ENCODE results near the gene MALRD1. TPM values are rescaled to one million over a fixed set of nuclear protein-coding genes. Genes with fewer than 3 reads are reported as not detected.

MALRD1 gene
- total RNA-seq, 2 donors from 2014 or later: 0.27 to 0.40 TPM

- H3K9ac ChIP-seq (ENCODE audit: low read depth in 2 of 2, low read length in 2 of 2): no peak overlapping the region
- no peaks in the 10 kb centered on the region for H3K36me3 ChIP-seq
- intact Hi-C loops (cut with DNase I): no loop called here
- H3K4me3 ChIP-seq: no peak overlapping the region
- no peaks in the 10 kb centered on the region for H3K4me1 ChIP-seq
- DNase-seq: no peak
- TF ChIP-seq CTCF (IDR thresholded peaks at IDR 0.05): no peak
- no peak overlapping the region for H3K27ac ChIP-seq
- no peaks in the 10 kb centered on the region for H3K27me3 ChIP-seq
- H3K9me3 ChIP-seq: no peaks in the 10 kb centered on the region
Measured at GRCh38 chr10:19570991-19571390, 522.4 kb downstream of the MALRD1 start.

GRCh38 chr10:19572056-19572455 lies 523.5 kb downstream of the MALRD1 start:
- Histone ChIP-seq H3K4me3 (no peak overlapping the region), H3K4me1 (no peaks in the 10 kb centered on the region), H3K9me3 (no peaks in the 10 kb centered on the region), H3K36me3 (no peaks in the 10 kb centered on the region), H3K27ac (no peak overlapping the region), H3K9ac (ENCODE audit: low read depth in 2 of 2, low read length in 2 of 2) (no peak overlapping the region), H3K27me3 (no peaks in the 10 kb centered on the region)
- no peak for TF ChIP-seq CTCF (IDR thresholded peaks at IDR 0.05)
- DNase-seq: no peak
- intact Hi-C loops (cut with DNase I): no loop called here

- no peak for DNase-seq
- no peak for TF ChIP-seq CTCF (IDR thresholded peaks at IDR 0.05)
Measured at GRCh38 chr10:19576576-19576975, 528.0 kb downstream of the MALRD1 start.

GRCh38 chr10:19577381-19577780 lies 528.8 kb downstream of the MALRD1 start:
- no peak overlapping the region for H3K27ac ChIP-seq
- no peak for TF ChIP-seq CTCF (IDR thresholded peaks at IDR 0.05)
- no peaks in the 10 kb centered on the region for H3K4me1 ChIP-seq
- intact Hi-C loops (cut with DNase I): no loop called here
- no peaks in the 10 kb centered on the region for H3K27me3 ChIP-seq
- DNase-seq: no peak
- H3K36me3 ChIP-seq: no peaks in the 10 kb centered on the region
- H3K9me3 ChIP-seq: no peaks in the 10 kb centered on the region
- H3K4me3 ChIP-seq: no peak overlapping the region
- H3K9ac ChIP-seq (ENCODE audit: low read depth in 2 of 2, low read length in 2 of 2): no peak overlapping the region

More at GRCh38 chr10:19576576-19576975, 528.0 kb downstream of the MALRD1 start:
- no peaks in the 10 kb centered on the region for H3K27me3 ChIP-seq
- no peak overlapping the region for H3K9ac ChIP-seq (ENCODE audit: low read depth in 2 of 2, low read length in 2 of 2)
- H3K9me3 ChIP-seq: no peaks in the 10 kb centered on the region
- H3K4me3 ChIP-seq: no peak overlapping the region
- H3K36me3 ChIP-seq: no peaks in the 10 kb centered on the region
- no peaks in the 10 kb centered on the region for H3K4me1 ChIP-seq
- intact Hi-C loops (cut with DNase I): no loop called here
- no peak overlapping the region for H3K27ac ChIP-seq

- no peak for DNase-seq
- no peak overlapping the region for H3K9ac ChIP-seq (ENCODE audit: low read depth in 2 of 2, low read length in 2 of 2)
- H3K4me3 ChIP-seq: no peak overlapping the region
- no peak overlapping the region for H3K27ac ChIP-seq
- no peaks in the 10 kb centered on the region for H3K9me3 ChIP-seq
- intact Hi-C loops (cut with DNase I): no loop called here
- no peaks in the 10 kb centered on the region for H3K27me3 ChIP-seq
- no peak for TF ChIP-seq CTCF (IDR thresholded peaks at IDR 0.05)
- H3K4me1 ChIP-seq: no peaks in the 10 kb centered on the region
- no peaks in the 10 kb centered on the region for H3K36me3 ChIP-seq
Measured at GRCh38 chr10:19577807-19578206, 529.2 kb downstream of the MALRD1 start.

- H3K27ac ChIP-seq: no peak overlapping the region
- no peaks in the 10 kb centered on the region for H3K9me3 ChIP-seq
- intact Hi-C loops (cut with DNase I): no loop called here
- H3K36me3 ChIP-seq: no peaks in the 10 kb centered on the region
- H3K27me3 ChIP-seq: no peaks in the 10 kb centered on the region
- H3K9ac ChIP-seq (ENCODE audit: low read depth in 2 of 2, low read length in 2 of 2): no peak overlapping the region
- no peak for DNase-seq
- no peak overlapping the region for H3K4me3 ChIP-seq
- no peaks in the 10 kb centered on the region for H3K4me1 ChIP-seq
- TF ChIP-seq CTCF (IDR thresholded peaks at IDR 0.05): no peak
Measured at GRCh38 chr10:19578571-19578970, 530.0 kb downstream of the MALRD1 start.

Measured in colonic mucosa (tissue), 4 donors.